ENCODE data around the gene XIRP1.
"Not testable (repeated sequence)": the region's sequence is repeated elsewhere in the genome, so short reads cannot be mapped to it uniquely, and the experiment has no call there.

Gene XIRP1

DNA sequence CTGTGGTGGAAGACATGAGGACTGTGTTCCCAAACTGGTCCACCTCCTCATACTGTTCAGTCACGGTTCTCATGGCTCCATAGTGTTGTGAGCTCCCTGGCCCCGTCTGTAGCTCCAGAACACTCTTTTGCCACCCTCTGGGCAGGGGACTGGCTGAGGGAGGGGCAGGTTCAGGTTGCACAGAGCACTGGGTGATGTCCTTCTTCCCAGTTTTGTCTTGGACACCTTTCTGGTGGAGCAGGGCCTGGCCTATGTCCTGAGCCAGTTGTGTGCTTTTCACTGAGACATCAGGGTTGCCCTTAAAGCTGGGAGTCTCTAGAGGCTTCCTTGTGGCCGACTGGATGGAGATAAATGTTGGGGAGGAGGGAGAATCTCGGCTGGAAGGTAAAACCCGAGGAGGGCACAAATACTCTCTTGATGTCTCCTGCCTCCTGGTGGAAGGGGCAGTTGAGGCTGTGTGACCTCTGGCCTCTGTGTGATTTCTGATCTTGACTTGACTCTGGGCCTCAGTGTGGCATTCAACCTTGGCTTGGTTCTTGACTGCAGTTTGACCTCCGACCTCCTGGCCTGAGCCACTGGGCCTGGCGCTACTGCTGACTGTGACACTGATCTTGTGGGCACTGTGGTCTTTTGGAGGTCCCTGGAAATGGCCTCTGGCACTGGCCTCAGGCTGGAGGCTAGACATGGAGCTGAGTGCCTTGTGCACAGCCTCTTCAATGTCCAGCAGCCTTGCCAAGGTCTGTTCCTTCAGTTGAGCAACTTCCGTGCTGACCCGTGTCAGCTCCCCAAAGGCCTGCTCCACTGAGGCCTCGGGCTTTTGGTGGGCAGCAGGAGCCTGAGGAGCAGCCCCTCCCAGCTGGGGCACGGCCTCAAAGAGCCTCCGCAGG, 8.1 kb downstream of the XIRP1 start:
- DNase-seq: no peak

DNA sequence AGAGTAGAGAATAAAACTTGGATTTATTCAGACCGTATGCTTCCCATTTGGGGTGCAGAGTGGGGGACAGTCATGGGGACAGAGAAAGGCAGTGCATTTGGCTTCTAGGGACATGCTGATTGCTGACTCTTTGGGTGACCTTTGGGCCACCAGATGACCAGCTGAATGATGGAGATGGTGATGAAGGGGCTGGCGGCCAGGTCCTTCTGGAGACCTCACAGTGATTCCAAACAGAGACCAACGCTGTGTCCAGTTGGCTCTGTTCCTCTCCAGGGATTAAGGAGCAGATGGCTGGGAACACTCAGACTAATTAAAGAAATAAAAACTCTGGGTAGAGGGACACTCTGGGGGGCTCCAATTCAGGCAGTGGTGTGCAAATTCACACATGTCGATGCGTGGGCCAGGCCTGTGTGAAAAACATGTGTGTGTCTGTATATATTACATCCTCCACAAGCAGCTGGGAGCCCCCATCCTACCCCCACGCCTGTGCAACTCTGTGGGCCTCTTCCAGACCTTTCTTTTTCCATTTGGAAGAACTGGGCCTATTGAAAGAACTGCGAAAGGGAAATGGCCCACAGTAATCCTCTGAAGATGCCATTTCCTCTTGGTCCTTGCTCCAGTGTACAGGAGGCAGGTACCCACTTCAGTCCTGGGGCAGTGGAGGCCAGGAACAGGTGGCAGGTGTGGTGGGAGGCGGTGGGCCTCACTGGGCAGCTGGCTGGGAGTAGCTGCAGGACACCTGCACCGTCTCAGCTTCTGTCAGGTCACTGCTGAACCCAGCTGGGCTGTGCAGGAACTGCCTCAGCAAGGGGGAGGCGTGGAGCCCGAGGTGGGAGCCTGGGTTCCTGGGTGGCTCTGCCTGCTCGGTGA, 8.9 kb downstream of the XIRP1 start:
- DNase-seq: no peak

DNA sequence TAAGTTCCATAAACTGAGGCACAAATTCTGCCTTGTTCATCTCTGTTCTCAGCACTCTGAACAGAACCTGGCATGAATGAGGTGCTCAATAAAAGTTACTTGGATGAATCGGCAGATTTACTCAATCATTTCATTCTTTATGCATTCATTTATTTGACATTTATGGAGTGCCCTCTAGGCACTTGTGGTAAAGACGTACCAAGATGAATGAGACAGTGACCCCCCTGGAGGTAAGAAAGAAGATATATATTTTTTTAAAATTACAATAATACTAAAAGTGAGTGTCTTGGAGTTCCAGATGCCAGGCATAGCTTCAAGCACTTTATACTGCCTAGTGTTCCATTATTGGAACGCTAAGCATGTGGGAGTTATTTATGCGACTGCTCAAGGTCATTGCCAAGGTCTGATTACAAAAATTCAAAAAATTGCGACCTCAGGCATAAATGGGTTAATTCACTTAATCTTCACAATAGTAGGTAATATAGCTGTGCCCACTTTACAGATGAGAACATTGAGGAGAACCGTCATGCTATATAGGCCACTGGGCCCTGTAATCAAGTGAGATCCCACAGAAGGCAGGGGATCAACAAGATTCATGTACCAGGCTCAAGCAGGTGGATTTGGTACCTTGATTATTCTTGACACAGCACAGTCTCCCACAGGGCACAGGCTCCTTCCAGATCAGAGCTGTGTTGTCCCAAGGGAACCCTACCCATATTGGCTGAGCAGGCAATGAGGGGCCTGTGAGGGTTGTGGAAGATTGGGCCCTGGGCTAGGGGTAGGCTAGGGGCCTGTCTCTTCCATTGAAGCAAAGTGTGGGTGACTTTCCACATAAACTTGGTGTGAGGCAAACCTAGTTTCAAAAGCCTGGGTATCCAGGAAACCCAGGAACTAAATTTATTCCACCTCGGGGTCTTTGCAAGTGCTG, 10.7 kb downstream of the XIRP1 start:
- DNase-seq: no peak

DNA sequence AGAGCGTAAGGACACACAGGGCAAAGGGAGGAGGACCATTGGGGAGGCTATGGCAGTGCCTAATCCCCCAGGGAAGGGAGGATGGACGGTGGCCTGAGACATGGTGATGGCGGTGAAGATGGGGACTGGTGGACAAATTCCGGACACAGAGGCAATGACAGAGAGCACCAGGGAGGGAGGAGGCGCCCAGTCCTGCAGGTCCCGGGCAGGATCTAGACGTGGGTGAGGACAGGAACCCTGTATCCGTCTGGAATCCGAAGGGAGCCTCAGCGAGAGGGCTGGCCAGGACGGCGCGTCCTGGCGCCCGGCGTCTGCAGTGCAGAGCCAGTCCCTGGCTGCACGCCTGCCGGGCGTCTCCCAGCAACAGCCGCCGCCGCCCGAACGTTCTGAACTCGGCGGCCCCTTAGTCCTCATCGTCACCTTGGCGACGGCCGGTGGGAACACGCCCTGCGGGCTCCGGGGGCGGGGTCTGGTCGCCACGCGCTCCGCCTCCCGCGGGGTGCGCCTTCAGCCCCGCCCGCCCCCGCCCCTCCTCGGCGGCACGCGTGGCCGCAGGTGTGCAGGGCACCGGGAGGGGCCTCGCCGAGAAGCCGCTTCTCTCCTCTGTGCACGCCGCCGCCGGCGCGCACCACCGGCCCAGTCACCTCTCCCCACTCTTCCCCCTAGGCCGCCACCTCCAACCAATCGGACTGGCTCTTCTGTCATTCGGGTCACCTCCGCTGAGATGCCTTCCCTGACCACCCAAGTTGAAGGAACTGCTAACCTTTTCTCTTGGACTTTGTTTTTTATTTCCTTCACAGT, 11.6 kb downstream of the XIRP1 start:
- peak; percentile 95 for DNase-seq

DNA sequence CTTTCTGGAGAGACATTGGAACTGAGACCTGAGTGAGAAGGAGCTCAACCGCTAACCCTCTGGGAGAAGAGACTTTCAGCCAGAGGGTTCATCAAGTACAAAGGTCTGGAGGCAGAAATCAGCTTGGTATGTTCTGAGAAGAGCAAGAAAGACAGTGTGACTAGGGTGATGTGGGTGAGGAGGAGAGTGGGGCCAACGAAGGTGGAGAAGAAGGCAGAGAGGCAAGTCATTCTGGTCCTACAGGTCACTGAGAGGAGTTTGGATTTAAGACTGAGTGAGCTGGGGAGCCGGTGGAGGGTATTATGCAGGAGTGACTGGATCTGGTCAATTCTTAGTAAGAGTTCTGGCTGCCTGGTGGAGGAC, 12.2 kb downstream of the XIRP1 start:
- no peak for DNase-seq

DNA sequence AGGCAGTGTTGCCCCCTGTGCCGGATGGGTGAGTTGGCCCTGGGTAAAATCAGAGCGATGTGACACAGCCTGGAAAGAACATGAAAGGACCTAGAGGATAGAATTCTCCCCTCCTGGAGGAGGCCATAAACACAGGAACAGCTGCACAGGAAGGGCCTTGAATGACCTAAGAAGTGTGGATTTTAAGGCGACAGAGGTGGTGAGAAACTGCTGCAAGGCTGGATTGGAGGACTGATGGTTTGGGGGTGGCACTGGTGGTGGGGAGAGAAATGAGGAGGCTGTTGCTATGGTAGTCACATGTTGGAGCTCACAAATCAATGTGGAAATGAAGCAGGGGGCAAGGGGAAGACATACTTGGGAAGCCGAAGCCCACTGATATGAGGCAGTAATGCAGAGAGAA, 13.8 kb downstream of the XIRP1 start:
- DNase-seq: no peak

DNA sequence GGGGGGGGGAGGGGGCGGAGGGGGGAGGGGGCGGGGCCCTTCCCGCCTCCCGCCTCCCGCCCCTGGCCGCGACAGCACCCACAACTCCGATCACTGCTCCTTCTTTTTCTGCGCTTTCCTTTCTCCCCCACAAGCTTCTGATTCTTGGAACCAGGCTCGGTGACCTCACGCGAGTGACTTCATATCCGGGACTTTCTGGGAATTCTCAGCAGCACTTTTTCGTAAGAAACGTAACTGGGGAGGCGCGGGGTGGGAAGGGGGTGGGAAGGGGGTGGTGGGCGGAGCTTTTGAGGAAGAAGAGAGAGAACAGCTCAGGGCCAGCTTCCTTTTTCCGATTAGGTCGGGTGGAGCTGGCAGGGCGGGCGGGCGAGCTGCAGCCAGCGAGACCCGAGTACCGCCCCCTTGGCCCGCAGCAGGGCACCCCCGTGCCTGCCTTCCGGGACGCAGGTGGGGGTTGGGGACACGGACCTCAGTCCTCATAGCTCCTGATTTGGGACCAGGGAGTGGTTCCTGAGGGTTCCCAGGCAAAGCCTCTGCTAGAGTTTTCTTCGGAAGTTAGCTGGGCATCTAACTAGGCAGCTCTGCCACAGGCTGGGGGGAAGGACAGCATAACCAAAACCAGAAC, 14.6 kb downstream of the XIRP1 start:
- peak; percentile 81 for DNase-seq

DNA sequence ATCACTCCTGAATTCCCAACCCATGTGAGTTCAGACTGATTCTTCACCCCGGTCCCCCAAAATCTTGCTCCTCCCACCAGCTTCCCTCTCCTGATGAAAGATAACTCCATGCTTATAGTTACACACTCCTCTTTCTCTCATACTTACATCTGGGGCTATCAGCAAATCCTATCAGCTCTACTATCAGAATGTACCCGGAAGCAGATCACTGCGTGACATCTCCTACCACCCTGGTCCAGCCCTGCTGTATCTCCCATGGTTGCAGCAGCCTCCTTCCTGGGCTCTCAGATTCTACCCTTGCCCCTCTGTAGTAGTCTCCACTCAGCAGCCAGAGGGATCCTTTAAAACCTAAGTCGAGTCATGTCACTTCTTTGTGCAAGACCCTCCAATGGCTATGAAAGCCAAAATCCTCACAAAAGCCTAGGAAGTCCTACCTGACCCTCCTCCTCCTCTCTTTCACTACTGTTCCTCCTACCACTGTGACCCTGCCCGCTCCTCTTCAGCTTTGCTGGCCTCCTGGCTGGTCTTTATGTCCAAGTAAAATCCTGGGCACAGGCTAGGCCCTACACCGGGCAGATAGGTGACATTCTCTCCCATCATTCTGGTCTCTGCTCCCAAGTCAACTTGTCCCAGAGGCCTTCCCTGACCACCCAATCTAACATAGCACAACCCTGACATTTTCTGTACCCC, 16.2 kb downstream of the XIRP1 start:
- no peak for DNase-seq

DNA sequence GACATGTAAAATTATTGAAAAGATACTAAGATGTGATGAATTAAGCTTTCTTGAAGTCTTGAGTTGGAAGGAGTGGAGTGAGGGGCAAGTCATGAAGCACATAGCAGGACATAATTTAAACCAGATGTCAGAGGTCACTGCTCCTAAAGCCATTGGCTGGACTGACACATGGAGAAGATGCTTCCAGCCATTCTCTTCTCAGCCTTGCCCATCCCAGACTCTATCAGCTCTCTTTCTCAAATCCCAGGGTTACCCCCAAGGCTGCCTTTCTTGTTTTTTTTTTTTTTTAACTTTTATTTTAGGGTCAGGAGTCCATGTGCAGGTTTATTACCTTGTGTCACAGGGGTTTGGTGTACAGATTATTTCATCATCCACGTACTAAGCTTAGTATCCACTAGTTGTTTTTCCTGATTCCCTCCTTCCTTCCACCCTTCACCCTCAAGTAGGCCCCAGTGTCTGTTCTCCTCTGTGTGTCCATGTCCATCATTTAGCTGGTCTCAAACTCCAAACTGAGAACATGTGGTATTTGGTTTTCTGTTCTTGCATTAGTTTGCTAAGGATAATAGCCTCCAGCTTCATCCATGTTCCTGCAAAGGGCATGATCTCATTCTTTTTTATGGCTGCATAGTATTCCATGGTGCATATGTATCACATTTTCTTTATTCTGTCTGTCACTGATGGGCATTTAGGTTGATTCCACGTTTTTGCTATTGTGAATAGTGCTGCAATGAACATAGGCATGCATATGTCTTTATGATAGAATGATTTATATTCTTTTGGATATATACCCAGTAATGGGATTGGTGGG, 18.9 kb downstream of the XIRP1 start:
- no peak for DNase-seq

DNA sequence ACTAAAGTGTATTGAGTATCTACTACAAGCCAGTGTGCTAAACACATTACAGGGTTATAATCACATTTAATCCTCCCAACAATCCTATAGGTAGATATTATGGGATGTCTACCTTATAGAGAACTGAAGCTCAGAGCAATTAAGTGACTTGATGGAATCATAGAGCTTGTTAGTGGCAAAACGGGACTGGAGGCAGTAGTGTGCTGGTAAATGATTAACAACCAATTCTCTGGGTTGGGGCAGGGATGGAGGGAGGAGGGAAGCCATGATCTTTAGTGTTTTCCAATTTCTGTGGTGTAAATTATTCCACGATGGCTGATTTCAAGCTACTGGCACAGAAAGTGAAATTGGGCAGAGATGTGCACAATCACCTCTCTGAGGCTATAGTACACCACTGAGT, 20.5 kb downstream of the XIRP1 start:
- no peak for DNase-seq

DNA sequence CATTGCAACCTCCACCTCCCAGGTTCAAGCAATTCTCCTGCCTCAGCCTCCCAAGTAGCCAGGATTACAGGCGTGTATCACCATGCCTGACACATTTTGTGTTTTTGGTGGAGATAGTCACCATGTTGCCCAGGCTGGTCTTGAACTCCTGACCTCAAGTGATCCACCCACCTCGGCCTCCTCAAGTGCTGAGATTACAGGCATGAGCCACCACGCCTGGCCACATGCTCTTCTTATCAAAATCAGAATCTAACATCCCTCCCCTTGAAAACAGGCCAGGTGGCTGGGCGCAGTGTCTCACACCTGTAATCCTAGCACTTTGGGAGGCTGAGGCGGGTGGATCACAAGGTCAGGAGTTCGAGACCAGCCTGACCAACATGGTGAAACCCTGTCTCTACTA, 21.5 kb downstream of the XIRP1 start:
- not testable (repeated sequence) for DNase-seq

DNA sequence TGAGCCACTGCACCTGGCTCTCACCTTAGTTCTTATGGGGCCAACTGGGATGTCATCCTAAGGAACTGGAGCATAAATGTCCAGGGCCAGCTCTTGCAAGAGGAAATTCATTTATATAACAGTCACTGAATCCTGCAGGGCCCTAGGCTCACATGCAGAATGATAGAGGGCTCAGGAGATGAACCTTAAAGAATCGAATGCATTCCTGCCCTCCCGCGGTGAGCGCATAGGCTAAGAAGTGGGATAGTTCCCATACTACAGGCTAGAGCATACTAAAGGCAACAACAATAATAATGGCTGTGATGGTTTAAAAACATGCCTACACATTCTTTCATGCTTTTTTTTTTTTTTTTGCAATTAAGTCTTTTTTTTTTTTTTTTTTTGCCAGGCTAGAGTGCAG, 21.9 kb downstream of the XIRP1 start:
- DNase-seq: no peak

DNA sequence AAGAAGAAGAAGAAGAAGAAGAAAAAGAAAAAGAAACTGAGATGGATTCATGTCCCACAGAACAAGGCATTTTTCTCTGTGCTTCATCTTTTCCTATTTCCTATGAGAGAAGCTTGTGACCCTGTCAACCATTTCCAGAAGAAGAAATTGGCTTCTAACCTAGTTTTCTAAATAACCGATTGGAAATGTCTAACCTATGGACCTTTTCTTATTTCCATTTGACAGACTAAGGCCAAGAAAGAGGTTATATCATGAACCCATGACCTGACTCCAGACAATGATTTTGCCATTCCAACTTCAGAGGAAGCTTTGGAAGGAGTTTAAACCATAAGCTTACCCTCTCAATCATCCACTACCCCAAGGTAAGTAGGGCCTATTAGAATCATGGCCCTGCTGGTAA, 22.7 kb downstream of the XIRP1 start:
- no peak for DNase-seq

DNA sequence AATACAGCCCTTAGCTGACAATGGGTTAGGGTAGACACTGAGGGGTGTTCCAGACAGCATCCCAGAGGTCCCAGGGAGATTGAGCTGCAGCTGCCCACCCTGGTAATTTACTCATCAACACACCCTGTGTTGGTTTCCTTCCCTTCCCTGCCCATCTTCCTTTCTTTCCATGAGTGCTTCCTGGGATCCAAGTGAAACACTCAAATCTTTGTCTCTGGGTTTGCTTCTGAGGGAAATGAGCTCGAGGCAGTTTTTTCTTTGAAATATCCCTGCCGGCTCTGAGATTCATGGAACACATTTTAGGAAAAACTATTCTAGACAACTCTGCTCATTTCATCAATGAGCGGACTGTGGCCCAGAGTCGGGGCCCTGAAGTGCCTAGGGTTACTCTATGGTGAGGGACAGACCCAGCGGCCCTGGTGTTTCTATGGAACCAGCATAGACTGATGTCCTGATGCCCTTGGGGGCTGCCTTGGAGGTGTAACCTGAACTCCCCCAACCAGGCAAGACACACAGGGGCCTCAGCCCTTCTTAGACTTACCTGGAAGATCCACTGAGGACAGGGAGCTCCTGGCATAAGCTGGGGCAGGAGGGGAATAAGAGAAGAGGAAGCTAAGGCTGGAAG, 24.1 kb downstream of the XIRP1 start:
- no peak for DNase-seq

DNA sequence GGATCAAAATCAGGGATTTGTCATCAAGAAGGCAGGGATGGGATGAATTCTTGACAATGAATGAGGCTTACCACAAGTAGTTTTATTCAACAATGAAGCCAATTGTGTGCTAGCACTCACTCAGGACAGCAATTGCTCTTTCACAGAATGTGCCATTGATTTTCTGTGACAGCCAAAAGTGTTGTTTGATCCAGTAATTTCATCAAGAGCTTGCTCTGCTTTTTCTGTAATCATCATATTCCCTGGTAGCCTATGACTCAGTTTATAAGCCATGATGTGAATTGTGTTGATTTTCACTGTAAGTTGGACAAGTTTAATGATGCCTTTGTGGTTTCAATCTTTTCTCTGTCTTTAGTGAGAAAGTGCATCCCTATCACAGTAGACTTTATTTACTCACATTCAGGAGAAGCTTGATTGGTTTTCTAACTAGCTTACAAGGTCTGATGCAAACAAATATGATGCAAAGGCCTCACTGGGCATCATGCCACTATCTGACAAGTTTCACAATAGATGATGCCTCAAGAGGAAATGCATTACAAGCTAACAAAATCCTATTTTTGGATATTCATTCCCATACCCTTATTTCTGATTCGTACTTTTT, 25.4 kb downstream of the XIRP1 start:
- DNase-seq: no peak

DNA sequence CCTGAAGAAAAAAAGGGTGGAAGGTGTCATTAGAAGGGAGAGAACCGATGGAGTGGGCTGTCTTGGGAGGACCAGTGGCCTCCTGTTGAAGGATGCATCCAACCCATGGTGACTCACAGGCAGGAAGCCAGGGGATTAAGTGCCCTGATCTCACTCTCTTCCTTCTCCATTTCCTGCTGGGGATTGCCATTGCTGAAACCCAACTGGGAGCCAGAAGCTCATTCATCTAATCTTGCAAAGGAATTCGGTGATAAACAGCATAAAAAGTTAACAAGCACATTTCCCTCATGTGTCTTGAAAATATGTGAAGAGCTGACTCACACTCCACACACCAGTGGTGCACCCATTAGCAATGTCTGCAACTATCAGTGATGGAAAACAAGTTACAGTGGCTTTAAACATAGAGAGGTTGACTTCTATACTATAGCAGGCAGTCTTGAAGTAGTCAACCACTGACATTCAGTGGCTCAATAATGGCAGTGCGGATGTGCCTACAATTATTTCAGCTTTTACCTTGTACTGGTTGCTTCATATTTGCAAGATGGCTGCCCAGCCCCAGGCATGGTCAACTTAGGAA, 26.2 kb downstream of the XIRP1 start:
- no peak for DNase-seq

DNA sequence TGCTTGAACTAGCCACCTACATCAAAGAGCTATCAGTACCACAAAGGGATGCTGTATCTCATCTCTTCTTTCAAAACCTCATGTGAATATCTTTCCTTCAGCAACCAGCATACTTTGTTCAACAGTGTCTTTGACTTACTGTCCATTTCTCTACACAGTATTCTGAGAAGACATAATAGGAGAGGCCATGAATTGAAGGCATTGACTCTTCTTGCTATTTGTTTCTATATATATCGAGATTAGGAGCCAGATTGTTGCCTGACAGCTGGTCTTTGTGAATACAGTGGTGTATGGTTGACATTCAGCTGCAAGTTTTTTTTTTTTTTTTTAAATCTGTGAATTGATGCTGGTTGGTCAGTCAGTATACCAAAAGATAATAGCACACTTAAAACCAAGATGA, 26.9 kb downstream of the XIRP1 start:
- DNase-seq: no peak

DNA sequence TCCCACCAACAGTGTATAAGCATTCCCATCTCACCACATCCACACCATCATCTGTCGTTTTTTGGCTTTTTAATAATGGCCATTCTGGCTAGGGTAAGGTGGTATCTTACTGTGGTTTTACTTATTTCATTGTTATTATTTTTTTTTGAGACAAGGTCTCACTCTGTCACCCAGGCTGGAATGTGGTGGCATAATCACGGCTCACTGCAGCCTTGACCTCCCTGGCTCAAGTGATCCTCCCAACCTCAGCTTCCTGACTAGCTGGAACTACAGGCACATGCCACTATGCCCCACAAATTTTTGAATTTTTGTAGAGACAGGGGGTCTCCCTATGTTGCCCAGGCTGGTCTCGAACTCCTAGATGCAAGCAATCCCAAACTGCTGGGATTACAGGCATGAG, 28.0 kb downstream of the XIRP1 start:
- DNase-seq: no peak

All from CD4-positive, alpha-beta T cell treated with Interleukin-12 subunit alpha and Interleukin-12 subunit beta, for 1 hour (primary cell).